HEK293T (cell line): ENCODE results near the gene PEX26.

ENCODE experiments used
- CTBP1 ChIP-seq: fragments of 450-650 bp; IDR thresholded peaks from 2 replicates; pipeline ENCODE4 v1.6.1; 2016; ENCODE audit warnings: borderline replicate concordance
- FOXM1 ChIP-seq: fragments of 450-650 bp; IDR thresholded peaks from 2 replicates; pipeline ENCODE4 v1.6.1; 2017; ENCODE audit warnings: mild to moderate bottlenecking, borderline replicate concordance
- SP1 ChIP-seq: fragments of 450-650 bp; IDR thresholded peaks from 2 replicates; pipeline ENCODE4 v1.6.1; 2017
- TF ChIP-seq, protein P1 (sequence below): fragments of 450-650 bp; IDR thresholded peaks from 2 replicates; pipeline ENCODE4 v1.6.1; 2016

DNA sequence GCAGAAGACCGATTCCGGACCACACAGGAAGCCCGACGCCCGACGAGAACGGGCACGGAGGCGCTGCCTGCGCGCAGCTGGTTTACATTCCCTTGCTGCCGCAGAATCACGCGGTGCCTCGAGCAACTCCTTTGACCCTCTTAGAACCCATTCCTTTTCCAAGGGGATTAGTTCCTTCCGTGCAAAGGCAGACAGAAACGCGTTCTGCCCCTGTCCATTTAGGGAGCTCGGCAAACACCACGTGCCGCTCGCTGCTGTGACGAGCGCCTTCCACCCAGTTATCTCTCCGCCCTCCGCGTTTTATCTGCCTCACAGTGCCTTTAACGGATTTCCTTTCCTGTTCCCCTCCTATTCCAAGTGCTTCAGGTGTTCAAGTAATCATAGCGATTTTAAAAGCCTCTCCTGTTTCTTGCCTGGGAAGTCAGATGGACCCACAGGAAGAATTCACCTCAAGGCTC, 29.3 kb upstream of the PEX26 start:
- TF ChIP-seq SP1 (no peak), CTBP1 (no peak), FOXM1 (no peak)
- TF ChIP-seq, protein P1, sequence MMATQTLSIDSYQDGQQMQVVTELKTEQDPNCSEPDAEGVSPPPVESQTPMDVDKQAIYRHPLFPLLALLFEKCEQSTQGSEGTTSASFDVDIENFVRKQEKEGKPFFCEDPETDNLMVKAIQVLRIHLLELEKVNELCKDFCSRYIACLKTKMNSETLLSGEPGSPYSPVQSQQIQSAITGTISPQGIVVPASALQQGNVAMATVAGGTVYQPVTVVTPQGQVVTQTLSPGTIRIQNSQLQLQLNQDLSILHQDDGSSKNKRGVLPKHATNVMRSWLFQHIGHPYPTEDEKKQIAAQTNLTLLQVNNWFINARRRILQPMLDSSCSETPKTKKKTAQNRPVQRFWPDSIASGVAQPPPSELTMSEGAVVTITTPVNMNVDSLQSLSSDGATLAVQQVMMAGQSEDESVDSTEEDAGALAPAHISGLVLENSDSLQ, result no peak
